DOHH2 (cell line): ENCODE results near the gene SERPINA5.

ENCODE experiments used
- EZH2phosphoT487 ChIP-seq: fragments of 200-600 bp; sonication (generic); IDR thresholded peaks from 2 replicates; pipeline ENCODE4 v1.6.1; 2017; ENCODE audit warnings: borderline replicate concordance, mild to moderate bottlenecking, antibody characterized with exemption, low read length, moderate library complexity, mixed read lengths
- TF ChIP-seq, protein P1 (sequence below): fragments of 200-600 bp; sonication (generic); IDR thresholded peaks from one replicate; pipeline ENCODE4 v1.5.1; 2014; ENCODE audit warnings: antibody characterized with exemption, mild to moderate bottlenecking, low read depth, low read length; ENCODE audit not compliant: poor library complexity, severe bottlenecking

DNA sequence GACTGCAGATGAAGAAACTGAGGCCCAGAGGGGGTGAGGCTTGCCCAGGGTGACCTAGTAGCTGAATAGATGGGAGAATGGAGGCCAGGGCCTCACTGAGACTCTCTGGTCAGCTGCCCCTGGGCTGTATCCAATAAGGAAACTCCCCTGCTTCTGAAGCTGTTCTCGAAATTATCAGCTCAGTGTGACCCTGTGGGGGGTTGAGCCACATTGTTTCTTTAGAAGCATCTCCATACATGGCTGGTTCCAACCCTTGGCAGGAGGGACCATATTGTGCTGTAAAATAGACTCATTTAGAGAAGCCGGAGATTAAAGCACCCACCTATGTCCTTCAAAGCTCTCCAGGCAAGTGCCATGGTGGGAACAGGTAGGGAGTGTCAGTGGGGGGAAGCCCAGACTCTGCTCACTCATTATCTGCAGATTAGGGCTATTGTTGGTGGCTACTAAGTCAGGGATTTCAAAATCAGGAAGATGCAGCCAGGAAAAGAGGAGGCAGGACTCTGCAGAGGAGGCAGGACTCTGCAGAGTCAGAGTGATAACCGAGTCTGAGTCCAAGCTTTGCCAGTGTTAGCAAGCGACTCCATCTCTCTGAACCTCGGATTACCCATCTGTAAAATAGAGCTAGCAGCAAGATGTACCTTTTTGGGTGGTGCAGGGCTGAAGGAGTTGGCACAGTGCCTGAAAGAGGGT, 3.5 kb downstream of the SERPINA5 start:
- TF ChIP-seq, protein P1, sequence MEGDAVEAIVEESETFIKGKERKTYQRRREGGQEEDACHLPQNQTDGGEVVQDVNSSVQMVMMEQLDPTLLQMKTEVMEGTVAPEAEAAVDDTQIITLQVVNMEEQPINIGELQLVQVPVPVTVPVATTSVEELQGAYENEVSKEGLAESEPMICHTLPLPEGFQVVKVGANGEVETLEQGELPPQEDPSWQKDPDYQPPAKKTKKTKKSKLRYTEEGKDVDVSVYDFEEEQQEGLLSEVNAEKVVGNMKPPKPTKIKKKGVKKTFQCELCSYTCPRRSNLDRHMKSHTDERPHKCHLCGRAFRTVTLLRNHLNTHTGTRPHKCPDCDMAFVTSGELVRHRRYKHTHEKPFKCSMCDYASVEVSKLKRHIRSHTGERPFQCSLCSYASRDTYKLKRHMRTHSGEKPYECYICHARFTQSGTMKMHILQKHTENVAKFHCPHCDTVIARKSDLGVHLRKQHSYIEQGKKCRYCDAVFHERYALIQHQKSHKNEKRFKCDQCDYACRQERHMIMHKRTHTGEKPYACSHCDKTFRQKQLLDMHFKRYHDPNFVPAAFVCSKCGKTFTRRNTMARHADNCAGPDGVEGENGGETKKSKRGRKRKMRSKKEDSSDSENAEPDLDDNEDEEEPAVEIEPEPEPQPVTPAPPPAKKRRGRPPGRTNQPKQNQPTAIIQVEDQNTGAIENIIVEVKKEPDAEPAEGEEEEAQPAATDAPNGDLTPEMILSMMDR = no peak
- no peak for TF ChIP-seq EZH2phosphoT487
